NCI-H460 (cell line): Measurements from ENCODE around the gene PTER. TPM values are rescaled to one million over a fixed set of nuclear protein-coding genes. Genes with fewer than 3 reads are reported as not detected.

Experiments
- DNase-seq: peaks from one replicate; pipeline ENCODE4 v3.0.0-alpha.2; 2016; ENCODE audit warnings: low read depth; ENCODE audit errors: extremely low read depth
- small RNA-seq, 2 experiments: library from RNA; depleted of rRNA; stranded (forward); fragments of <200 nt; gene quantifications; one replicate each; pipeline ENCODE3, GENCODE V24; 2014
- total RNA-seq: library from RNA; depleted of rRNA; stranded (reverse); fragments of >200 nt; shearing (Covaris generic); gene quantifications from 2 replicates; pipeline ENCODE4 v1.2.3, GENCODE V29; 2014; rRNA removed

Gene PTER
- total RNA-seq, 1 experiment from 2014 or later = 36.0 TPM

DNA sequence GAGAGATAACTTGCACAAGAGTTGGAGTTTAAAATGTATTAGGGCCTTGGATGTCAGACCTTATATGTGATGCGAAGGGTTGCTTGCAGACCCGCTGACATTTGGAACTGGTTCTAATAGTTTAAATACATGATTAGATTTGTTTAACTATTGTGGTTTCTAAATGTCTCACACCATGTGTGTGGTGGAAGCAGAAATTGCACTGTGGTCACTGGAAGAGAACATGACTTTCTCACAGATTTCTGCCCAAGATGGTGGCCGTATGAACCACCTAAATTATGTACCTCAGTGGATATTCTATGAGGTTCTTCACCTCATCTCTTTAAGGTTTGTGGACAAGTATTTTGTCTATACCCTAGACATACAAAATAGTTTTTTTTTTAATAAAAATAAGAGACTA lies 93.0 kb downstream of the PTER start:
- DNase-seq = no peak

DNA sequence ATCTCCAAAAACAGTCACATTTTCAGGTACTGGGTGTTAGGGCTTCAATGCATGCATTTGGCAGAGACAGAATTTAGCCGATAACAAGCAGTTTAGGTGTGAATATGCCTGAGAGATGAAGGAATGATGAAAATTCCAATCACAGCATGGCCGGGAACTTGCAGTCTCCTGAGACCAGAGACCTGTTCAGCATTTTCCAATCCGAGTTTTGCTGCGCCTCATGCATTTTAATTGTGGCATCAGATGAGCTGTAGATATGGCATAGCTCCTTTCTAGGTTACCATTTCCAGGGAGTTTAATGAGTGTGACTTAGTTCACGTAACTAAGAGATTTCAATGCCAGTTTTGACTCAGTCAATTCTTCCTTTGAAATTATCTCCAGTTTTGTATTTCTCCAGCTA lies 99.3 kb downstream of the PTER start:
- DNase-seq = no peak

DNA sequence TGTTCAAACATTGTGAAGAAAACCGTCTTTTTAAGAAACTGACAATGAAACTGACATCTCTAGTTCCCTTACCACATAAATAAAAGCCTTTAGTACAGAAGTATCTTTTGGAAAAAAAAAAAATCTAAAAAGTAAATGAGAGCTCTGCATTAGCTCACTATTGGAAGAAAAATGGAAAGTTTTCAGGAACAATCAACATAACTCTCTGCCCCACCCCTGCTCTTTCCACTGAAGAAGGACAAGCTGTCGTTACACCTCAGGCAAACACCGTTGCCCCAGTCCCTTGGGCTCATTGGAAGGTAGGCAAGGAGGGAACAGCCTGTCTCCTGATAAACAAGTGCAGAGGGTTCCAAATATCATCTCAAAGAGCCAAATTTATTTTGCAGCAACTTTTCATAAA lies 107.3 kb downstream of the PTER start:
- DNase-seq = no peak

DNA sequence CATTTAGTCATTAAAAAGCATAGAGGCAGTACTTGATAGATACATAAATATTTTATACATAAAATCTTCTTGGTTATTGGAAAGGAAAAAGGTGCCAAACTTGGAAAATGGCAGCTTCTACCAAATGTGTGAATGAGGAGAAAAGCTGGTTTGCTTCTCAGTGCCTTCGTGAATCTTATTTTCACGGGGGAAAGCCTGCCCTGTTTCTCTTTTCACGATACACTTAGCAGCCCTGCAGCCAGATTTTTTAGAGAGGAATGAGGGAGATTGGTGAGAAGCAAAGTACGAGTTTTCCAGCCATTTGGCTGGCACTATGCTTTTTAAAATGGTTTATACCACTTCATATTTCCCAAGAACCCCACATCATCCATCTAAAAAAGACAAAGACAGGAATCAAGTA lies 107.8 kb downstream of the PTER start:
- no peak for DNase-seq

DNA sequence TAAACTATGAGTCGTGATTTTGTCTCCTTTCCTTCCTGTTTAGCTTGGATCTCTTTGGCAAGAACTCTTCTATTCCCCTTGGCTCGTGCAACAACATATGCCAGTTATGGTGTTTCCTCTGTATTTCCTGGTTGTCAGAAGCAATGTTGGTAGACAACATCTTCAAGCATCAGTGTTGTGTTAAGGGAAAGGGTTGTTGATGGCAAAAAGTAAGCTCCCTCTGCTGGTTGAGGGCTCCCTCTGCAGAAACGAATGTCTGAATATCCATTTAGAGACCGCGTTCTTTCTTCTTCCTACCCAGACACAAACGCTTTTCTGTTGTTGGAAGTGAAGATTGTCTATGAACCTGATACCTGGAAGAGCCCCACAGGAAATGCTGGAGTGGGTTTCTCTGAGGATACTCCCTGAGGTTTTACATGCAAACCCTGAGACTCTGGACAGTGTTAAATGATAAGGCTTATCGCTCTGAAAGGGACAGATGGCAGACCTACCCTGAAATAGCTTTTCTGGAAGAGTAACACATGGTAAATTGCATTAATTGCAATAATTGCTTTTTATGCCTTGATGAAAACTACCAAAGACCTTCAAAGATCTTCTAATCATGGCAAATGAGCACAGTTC lies 108.4 kb downstream of the PTER start:
- peak; percentile 30 for DNase-seq

DNA sequence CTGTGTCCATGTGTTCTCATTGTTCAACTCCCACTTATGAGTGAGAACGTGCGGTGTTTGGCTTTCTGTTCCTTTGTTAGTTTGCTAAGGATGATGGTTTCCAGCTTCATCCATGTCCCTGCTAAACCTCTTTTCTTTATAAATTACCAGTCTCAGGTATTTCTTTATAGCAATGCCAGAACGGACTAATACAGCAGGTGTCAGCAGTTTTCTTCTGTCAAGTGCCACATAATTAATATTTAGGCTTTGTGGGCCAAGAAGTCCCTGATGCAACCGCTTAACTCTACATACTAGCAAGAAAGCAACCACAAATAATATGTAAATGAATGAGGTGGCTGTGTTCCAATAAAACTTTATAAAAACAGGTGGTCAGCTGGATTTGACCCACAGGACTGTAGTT lies 111.2 kb downstream of the PTER start:
- no peak for DNase-seq

DNA sequence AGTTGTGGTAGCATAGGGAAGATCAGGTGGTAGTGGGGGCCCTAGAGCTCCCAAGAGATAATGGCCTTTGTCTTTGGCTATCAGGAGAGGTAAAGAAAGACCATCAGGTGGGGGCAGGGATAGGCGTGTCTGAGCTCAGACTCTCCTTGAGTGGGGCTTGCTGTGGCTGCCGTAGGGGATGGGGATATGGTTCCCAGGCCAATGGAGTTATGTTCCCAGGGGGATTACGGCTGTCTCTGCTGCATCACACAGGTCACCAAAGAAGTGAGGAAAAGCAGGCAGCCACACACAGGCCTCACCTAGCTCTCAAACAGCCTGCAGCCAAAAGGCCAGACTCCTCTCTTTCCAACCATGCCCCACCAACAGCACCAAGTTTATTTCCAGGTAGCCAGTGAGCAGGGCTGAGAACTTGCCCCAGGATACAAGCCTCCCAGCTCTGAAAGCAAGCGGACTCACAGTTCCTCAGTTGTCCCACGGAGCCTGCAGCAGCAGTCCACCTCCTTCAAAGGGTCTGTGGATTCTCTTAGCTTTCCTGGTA lies 122.5 kb downstream of the PTER start:
- DNase-seq = no peak

DNA sequence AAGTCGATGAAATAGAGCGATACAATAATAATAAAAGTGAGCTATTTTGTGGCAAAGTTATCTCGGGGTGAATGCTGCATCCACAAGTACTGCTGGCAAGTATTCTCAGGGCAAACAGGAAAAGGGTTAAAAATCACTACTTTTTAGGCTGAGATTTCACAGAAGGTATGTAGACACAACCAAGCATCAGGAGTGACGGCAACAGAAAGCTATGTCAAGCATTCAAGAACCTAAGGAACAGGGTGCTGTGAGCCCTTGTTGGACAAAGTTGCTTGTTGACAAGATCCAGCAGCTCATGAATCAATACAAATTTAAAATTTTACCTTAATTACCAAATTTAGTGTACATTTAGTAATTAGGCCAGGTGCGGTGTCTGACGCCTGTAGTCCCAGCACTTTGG lies 126.1 kb downstream of the PTER start:
- no peak for DNase-seq

Small RNA genes within 50 kb of the gene (small RNA-seq; reads per million reads assigned to genes)
- 0.52 to 0.70 reads per million in 2 experiments for gene RNU2-18P

Other genes starting within 250 kb of the PTER start
- gene C1QL3, start 84.9 kb downstream of the PTER start, total RNA-seq = not detected in 2 replicates